Left renal cortex interstitium (tissue), 4 donors: ENCODE measurements around the gene ITGA7. TPM values are rescaled to one million over a fixed set of nuclear protein-coding genes. Genes with fewer than 3 reads are reported as not detected.

Source experiments
- DNase-seq, 4 donors: peaks; one replicate each; pipeline ENCODE4 v3.0.0-alpha.2; 2013; ENCODE audit warnings: low read depth in 4 of 4, low spot score in 2 of 4, missing footprints in 1 of 4
- polyA plus RNA-seq, 4 donors: library from polyadenylated mRNA; unstranded; fragments of 120-200 nt; gene quantifications; one replicate each; pipeline ENCODE4 v1.2.1, GENCODE V29; 2013; ENCODE audit not compliant: insufficient read length in 4 of 4

The ITGA7 gene, protein sequence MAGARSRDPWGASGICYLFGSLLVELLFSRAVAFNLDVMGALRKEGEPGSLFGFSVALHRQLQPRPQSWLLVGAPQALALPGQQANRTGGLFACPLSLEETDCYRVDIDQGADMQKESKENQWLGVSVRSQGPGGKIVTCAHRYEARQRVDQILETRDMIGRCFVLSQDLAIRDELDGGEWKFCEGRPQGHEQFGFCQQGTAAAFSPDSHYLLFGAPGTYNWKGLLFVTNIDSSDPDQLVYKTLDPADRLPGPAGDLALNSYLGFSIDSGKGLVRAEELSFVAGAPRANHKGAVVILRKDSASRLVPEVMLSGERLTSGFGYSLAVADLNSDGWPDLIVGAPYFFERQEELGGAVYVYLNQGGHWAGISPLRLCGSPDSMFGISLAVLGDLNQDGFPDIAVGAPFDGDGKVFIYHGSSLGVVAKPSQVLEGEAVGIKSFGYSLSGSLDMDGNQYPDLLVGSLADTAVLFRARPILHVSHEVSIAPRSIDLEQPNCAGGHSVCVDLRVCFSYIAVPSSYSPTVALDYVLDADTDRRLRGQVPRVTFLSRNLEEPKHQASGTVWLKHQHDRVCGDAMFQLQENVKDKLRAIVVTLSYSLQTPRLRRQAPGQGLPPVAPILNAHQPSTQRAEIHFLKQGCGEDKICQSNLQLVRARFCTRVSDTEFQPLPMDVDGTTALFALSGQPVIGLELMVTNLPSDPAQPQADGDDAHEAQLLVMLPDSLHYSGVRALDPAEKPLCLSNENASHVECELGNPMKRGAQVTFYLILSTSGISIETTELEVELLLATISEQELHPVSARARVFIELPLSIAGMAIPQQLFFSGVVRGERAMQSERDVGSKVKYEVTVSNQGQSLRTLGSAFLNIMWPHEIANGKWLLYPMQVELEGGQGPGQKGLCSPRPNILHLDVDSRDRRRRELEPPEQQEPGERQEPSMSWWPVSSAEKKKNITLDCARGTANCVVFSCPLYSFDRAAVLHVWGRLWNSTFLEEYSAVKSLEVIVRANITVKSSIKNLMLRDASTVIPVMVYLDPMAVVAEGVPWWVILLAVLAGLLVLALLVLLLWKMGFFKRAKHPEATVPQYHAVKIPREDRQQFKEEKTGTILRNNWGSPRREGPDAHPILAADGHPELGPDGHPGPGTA
- polyA plus RNA-seq = 10 to 100 TPM; 20.1 to 54.8 (median 33.9) TPM

DNA sequence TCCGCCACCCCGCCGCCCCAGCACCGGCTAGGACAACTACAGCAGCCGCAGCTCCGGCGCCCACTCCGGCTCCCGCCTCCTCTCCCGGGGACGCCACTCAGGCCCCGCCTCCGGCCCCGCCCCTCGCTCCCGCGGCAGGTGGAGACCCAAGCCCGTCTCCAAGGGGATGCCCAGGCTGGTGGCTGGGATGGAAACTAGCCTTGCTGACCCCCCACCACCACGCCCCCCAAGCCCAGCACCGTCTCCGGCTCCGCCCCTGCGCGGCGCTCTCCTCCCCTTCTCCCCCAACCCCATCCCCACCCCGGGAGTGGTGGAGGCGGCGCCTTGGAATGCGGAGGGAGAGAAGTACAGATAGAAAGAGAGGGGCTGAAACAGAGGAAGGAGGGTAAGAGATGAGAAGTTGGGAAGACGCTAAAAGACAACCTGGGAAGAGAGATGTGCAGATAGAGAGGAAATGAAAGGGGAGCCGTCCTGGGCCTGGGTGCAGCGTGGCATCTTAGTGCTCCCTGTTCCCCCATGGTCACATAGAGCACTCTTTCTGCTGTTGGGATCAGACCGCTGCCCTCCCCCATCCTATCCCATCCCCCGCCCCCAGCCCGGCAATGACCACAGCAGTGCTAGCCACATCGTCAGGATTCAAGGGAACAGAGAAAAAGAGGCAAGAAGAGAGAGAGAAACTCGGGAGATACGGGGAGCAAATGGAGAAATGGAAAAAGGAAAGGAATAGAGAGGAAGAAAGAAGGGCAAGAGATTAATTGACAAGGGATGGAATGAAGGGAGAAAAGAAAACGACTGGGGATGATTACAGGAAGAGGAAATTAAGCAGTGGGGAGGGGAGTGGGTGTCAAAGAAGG is at the start of gene ITGA7:
TSS of gene ITGA7 (minus strand) at position 64 of the 854 bp plus-strand sequence. CDS start 222 bp downstream, outside the sequence.
- DNase-seq = peak in 1 of 4 donors; percentile 49

DNA sequence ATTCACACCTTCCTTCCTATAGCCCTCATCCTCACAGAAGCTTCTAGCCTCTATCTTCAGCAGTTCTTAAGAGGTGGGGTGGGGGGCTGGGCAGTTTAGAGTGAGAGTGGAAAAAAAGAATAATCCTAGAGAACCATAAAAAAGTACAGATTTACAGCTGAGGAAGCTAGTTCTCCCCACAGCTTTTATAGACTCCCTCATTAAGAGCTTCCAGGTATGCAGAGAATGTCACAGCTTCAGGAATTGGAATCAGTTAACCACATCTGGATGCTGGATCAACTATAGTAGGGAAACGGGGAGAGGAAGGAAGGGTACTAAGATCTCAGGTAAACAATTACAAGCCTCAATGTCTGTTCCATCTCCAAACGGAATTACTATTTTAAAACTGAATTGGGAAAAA is 47.5 kb upstream of the ITGA7 start:
- DNase-seq = no peak

DNA sequence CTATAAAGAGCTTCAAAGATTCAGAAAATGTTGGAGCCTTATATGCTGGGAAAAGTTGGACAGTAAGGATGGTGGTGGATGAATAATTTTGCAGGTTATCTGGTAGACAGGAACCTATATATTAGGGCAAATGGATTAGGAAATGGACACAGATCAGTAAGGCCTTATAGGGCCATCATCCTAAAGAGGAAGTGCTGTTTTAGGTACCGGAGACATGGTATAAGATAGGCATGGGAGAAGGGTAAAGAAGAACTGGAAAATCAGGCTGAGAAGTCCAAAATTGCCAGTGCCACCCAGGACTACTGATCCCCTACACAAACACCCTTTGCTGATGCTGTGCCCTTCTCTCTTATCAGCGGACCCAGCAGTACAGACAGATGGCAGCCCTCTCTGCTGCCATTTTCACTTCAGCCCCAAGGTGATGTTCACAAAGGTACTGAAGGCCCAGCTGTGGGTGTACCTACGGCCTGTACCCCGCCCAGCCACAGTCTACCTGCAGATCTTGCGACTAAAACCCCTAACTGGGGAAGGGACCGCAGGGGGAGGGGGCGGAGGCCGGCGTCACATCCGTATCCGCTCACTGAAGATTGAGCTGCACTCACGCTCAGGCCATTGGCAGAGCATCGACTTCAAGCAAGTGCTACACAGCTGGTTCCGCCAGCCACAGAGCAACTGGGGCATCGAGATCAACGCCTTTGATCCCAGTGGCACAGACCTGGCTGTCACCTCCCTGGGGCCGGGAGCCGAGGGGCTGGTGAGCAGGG is 40.7 kb upstream of the ITGA7 start:
- DNase-seq = no peak

DNA sequence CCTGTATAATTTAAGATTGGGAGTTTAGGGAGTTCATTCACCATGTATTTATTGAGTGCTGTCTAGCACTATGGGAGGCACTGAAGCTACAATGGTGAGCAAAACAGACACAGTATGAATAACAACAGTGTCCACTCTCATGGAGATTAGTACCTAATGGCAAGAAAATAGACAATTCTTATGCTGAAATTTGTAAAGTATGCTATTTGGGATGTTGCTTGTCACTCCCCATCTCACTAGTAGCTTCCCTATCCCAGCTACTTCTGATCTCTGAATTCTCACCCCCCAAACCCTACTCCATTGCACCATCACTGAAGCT is 39.2 kb upstream of the ITGA7 start:
- no peak for DNase-seq

DNA sequence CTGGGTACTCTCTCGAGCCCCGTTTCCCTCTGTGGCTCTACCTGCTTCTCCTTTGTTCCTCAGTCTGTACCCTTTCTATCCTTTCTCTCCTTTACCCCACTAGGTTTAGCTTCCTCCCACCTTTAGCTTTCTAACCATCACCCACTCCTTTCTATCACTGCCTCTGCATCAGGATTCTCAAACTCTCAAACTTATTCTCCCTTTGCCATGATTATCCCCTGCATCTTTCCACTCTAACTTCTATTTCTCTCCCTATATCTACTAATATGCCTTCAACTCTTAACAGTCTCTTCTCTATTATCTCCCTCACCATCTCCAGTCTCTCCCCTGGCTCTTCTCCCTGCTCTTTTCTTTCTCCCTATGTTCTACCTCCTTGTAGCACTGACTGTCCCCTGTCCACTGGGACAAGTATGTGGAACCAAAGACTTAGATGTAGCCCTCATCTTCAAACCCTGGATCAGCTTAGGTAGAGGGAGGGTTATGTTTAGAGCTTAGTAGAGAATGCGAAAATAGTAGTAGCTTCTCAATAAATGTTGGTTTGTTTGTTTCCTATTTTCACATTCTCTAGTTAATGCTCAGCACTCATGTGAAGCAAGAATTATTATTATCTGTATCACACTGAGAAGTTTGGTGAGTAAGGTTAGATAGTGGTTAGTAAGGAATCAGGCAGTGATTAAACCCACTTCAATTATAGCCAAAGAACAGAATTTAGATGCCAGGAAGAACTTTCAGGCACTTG is 38.6 kb upstream of the ITGA7 start:
- no peak for DNase-seq

DNA sequence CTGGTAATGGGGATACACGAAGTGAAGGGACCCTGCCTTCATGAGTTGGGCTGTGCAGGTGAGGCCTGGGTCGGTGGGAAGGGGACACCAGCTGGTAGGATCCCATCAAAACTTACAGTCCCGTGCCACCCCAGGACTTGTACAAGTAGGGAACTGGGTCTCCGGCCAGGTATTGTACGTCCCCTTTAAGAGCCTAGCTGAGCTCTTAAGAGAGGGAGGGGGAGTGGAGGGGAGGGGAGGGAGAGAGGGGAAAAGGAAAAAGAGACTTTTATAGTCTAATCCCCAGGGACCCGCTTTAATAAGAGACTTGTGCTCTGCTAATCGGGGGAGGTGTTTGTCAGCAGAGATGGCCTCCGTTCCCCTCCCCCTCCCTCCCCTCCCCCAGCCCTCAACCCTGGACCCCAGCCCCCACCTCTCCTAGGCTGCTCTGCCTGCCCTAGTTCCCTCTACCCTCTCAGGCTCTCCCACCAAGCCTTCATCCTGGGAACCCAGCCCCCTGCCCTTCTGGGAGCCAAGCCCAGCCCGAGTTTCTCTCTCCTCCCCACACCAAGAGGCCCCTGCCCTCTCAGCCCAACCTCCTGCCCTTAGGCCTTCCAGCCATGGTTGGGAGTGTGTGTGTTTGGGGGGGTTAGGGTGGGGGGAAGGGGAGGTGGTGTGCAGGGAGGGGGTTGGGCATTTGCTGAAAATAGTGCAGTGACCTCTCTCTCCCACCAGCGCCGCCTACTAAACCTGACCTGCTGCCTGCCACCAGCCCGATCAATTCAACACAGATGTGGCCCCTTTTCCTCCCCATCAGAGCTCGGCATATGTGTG is 37.9 kb upstream of the ITGA7 start:
- peak in 1 of 4 donors; percentile 79 for DNase-seq

DNA sequence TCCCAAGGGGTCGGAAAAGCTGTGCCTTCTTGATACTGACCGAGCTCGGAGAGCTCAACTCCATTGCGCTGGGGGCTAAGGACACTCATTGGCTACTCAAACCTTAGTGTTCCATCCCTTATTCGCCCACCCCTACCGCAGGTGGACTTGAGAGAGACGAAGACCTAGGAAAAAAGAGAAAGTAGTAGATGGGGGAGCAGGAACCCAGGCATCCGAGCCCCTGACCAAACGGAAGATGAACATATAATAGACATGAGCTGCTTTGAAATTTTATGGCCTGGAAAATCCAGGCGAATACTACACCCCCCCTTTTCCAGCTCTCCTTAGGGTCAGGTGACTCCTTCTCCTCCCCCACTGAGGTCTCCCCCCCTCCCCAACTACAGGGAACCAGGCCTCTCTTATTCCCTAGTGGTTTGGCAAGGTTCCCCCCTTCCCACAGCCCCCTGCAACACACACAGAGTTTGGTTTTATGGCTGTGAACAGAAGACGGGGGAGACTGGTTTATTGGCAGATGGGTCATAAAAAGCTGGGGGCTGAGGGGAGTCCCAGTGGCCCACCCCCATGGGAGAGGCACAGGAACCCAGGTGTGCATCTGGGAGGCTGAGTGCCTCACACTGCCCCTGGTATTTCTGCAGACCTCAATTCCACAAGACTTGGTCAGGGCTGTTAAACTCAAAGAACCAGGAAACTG is 36.8 kb upstream of the ITGA7 start:
- DNase-seq = no peak

DNA sequence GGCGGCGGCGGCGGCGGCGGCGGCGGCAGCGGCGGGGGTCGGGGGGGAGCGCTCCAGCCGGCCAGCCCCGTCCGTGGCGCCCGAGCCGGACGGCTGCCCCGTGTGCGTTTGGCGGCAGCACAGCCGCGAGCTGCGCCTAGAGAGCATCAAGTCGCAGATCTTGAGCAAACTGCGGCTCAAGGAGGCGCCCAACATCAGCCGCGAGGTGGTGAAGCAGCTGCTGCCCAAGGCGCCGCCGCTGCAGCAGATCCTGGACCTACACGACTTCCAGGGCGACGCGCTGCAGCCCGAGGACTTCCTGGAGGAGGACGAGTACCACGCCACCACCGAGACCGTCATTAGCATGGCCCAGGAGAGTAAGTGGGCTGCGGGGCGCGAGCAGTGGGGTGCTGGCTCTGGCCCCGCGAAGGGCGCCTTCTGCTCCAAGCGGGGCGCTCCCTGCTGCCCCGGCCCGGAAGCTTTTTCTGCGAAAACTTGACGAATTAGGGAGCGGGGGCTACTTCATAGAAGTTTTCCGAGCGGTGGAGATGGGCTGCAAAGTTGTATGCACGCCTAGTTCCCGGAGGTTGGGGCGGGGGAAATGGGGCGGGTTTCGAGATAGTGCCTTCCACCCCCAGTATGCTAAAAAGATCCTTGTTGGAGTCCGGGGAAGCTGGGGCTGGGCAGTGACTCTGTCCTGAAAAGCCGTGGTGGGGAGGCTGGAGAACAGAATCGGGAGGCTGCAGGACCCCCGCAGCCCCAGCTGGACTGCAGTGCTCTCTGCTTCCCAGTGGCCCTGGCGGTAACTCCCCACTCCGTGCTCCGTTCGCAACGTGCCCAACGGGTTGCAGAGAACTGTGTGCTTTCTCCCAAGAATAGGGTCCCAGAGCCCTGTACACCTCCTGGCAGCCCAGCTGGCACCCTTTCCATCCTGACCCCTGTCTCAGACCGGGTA is 36.0 kb upstream of the ITGA7 start:
- no peak for DNase-seq

DNA sequence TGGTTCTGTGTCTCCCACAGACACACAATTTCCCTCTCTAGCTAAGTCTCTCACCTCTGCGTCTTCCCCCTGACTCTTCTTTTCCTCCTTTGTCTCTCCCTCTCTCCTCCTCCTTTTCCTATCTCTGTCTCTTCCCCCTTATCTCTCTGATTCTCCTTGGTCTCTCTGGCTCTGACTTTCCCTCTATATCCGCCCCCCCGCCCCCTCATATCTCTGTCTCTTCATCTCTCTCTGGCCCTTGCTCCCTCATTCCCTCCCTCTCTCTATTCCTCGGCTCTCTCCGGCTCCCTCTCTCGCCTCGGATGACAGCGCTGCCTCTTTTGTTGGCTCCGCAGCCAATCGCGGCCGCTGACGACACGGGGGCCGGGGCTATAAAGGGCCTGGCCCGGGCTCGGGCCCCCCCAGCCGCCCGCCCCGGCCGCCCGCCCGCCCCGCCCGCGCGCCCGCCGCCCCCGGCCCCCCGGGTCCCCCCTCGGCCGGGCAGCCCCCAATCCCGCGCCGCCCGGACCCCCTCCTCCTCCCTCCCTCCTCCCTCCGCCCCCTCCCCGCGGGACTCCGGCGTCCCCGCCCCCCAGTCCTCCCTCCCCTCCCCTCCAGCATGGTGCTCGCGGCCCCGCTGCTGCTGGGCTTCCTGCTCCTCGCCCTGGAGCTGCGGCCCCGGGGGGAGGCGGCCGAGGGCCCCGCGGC is 35.2 kb upstream of the ITGA7 start, which contains the start of gene GDF11:
TSS of gene GDF11 (plus strand) at position 404 of the 687 bp plus-strand sequence. CDS start at position 599, 195 bp downstream.
- DNase-seq = no peak

DNA sequence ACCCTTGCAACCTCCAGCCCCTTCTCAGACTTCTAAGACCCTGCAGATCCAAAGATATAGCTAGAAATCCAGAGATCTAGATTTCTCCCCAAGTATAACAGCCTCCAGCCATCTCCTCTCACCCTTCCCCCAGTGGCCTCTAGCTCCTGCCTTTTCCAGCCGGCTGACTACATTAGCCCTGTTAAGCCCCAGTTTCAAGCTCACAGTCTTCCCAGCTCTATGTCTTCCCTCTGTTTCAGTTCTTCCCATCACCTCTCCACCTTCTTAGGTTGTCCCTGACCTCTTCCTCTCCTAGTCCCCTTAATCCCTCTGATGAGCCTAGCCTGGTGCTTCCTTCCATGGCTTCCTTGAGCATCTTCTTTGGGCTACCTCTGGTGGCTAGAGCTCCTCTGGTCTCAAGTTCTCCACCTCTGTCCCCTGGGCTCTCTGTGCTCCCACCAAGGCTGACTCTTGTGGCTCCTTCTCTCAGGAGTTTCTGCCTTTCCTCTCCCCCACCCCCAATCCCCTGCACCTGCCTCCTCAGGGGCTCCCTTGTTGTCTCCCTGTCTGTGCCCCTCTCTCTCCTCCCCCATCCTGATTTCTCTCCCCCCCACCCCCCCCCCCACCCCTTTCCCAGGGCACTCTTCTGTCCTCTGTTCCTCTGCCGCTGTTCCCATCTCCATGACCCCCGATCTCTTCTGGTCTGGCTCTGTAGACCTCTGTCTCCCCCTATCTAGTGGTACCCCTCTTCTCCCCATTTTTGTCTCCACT is 34.4 kb upstream of the ITGA7 start:
- DNase-seq = no peak

DNA sequence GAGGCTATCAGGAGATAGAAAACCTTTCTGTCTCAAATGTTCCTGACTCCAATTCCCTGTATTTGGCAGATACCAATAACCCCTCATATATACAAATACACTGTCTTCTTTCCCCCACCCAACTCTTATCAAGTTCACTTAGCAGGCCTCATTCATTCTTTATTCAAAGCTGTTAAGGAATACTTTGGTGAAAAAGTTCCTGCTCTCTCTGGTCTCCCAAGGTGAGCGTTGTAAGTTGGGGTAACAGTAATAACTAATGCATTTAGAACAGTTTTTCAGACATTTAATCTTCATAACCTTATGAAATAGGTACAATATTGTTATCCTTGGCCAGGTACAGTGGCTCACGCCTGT is 31.3 kb upstream of the ITGA7 start:
- DNase-seq = no peak

DNA sequence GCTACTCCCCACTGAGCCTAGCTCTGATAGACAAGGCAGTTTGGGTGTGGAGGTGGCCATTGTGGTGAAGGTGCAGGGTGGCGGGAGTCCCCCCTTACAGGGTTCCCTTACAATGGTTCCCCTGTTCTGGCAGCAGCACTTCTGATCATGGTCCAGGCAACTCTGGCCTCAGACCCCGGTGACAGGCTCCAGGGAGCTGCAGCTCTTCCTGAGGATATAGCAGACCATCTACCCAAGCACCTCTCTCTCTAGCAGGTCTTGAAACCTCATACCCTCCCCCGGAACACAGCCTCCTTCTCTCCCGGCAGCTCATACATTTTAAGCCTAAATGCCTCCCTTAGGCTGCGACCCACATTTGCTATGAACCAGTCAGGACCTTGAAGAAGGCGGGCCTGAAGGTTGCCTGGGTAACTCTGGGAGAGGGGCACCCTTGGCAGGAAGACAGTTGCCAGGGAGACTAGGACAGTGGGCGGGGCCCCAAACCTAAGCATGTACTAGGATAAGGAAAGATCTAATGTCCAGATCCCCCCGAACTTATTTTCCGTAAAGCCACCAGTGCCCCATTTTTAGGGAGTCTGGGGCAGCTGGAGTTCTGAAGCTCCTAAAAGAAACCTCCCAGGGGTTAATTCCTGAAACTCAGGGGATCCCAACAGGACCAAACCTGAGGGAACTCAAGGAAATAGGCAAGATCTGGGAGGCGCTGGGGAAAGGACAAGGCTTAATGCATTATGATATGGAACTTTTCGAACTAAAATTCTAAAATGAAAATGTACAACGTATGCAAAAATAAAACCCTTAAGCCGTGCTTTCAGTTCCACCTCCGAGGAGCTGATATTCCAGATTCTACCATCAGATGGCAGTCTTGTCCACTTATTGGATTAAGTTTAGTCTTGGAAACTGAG is 30.7 kb upstream of the ITGA7 start:
- peak in 2 of 4 donors; percentile 93 to 94 for DNase-seq

DNA sequence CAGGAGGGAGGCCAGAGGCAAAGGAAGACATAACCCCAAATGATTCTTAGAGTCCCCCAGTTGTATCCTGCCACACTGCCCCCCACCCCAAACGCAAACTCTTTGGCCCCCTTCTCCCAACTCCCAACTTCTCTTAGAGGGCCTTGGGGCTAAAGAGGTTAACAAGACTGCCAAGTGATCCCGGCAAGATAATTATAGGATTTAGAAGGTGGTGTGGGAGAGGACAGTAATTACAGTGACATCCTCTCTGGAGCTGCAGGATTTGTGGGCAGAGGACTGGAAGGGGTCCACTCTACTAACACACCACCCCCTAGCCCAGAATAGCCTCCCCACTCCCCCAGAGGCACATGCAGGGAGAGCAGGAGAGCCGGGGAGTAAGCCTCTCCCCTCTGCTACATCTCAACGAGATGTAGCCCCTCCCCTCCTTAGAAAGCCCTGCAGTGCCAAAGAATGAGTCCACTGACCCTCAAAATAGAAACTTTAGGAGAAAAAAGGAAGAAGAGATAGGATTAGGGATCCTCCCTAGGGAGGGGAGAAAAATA is 29.9 kb upstream of the ITGA7 start:
- no peak for DNase-seq
